ENCODE data around the gene GRAMD2B.
"Not testable (repeated sequence)": the region's sequence is repeated elsewhere in the genome, so short reads cannot be mapped to it uniquely, and the experiment has no call there.

GRAMD2B gene

DNA sequence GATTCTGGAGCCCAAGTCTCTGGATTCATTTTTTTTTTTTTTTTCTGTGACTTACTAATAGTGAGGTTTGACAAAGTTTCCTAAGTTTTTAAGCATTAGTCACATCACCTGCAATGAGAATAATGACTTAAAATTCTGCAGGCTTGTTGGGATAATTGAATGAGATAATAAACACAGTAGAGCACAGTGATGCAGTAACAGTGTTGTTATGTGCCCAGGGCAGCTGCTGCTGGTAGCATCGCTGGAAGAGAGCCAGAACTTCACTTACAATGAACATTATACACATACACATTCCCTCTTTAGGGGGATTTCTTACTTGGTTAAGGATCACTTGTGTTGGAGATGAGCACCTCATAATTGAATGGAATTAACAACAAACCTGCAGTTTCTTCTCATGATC is 92.9 kb downstream of the GRAMD2B start:
- DNase-seq, result peak; percentile 37

DNA sequence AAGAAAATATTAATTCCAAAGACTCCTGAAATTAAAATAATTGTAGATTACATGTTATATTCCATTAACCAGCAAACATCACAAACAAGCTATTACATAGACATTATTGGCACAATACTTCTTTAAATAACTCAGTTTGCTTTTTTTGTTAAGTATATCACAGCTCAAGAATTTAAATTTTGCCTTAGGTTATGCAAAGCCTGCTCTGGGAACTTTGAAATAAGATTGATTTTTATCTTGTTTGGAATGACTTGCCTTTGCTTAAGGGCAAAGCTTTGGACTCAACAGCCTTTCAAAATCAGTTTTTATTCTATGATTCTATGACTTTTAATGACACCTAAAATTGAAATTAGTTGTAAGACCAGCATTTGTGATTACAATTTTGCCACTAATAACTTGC is 93.6 kb downstream of the GRAMD2B start:
- no peak for DNase-seq

DNA sequence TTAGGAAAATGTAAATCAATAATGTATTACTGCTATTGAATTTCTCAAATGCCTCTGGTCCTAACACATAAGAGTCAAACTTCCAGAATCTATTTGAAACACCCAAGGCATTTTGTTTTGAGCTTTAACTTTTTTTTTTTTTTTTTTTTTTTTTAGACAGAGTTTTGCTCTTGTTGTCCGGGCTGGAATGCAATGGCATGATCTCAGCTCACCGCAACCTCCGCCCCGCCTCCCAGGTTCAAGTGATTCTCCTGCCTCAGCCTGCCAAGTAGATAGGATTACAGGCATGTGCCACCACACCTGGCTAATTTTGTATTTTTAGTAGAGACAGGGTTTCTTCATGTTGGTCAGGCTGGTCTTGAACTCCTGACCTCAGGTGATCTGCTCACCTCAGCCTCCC is 96.0 kb downstream of the GRAMD2B start:
- not testable (repeated sequence) for DNase-seq

DNA sequence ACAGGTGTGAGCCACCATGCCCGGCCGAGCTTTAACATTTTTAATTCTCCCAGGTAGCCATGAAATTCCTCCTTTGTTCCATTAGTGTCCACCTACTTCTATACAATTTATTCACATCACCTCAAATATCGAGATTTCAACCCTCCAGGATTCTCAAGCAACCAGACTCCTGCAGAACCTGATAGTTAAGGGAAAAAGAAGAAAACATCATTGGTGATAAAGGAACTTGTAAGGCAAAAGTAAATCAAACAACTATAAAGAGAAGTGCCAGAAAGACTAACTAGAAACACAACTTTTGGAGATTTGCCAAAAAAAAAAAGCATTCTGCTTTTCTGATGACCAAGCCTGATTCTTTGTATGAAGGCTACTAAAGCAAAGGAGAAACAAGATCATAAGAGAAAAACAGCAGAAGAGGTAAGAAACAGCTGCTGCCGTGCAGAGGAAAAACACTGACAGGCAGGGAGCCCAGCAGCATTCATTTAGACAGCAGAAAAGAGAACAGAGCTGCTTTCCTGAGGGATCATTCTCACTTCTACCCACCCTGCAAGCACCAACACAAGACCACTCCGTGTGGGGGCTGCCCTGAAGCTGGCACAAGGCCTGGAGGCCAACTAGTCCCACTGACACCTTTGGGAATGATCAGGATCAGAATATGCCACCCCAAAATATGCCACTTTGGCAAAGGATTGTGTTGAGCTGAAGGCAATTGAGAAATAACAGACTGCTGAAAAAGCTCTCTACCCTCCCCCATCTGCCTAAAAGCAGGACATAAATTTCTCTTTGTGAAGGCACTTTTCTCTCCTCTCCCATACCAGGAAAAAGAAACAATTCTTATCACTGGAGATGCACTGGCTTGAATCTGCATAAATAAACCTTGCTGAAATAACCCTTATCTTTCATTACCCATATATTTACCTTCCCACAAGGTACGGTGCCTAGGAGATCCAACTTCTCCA is 96.7 kb downstream of the GRAMD2B start:
- no peak for DNase-seq

DNA sequence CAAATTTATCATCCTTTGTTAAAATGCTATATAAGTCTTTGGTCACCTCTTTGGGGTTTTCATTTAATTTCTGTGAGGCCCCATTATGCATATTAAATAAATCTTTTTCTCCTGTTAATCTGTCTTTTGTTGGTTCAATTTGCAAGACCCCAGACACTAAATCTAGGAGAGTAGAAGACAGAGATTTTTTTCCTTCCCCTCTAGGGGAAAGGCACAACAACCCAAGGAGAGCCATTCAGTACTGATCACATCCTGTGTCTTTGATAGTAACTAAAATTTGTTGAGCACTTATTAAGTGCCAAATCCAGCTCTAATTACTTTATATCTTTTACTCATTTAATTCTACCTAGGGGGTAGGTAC is 97.4 kb downstream of the GRAMD2B start:
- no peak for DNase-seq

DNA sequence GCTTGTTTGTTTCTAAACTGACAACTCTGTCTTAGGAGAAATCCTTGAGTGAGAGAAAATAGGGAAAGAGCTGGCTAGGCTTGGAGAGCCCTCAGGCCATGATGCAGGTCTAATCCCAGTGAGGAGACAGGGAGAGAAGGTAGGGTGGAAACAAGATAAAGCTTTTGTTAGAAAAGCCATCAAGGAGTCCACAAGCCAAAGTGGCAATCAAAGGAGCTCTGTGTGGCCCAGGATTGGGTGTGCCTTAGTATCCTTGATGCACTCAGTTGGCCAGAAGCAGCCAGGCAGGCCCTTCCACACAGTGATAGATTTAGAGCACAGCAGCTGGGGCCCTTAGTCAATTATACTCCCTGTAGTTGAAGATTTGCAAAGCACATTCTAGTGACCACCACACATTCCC is 97.9 kb downstream of the GRAMD2B start:
- no peak for DNase-seq

DNA sequence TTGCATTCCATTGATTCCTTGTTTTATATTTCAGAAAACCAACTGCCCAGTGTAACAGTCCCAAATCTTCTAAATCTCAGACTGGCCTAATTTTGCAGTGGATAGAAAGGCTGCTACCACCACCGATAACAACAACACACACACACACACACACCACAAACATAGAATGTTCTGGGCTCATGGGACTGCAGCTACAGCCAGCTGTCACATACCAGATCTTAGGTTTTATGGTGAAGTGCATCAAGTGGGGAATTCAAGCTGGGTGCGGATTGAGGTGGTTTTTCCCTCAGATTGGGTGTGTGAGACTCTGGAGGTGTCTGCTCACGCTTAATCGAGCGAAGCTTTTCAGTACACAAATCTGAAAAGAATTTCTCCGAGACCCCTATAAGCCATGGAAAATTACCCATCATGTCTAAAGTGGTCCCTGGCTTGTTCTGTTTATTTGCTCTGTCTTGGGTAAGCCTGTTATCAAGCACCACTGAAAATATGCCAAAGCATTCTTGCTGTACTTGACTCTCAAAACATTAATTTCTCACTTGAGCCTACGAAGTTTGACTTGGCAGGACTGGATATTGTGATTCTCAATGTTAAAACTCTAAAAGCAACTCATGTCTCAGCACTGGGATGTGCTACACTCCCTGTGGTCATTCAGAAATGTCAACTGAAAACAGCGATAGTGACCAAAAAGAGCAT is 100.8 kb downstream of the GRAMD2B start:
- no peak for DNase-seq

DNA sequence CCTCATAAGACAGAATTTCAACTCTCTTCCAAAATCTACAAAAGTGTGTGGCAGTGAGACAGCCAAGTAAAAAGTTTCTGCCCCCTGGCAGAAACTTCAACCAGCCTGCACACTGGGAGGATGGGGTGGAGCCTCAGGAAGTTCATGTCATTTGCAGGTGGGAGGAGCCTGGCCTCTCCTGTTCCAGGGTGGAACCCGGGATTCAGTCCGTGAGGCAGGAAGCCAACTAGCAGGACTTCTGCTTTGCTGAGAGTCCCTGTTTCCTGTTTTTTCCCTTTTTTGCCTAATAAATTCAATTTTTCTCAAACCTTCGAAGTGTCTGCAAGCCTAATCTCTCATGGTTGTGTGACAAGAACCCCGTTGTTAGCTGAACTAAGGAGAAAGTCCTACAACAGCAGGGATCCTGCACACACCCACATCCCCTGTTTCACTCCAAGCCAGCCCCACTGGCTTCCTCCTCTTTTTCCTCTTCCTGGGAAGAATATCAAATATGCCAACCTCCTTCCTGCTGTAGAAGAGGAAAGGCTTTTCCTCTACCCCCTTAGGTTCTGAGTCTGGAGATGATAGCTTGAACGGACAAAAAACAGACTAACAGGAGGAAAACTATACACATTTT is 102.5 kb downstream of the GRAMD2B start:
- no peak for DNase-seq

DNA sequence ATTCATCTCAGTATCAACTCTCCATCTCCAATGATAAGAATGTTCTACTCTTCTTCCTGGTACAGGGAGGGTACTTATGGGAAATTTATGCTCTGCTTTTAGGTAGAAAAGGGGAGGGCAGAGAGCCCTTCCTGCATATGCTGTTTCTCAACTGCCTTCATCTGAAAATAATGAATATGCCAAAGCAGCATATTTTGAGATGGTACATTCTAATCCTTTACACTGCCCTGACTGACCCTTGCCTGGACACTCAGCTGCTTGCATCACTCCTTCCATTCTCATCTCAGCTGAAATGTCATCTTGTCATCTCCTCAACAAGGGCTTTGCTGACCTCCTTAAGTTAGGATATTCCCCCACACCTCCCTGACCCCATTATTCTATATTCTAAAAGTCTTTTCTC is 103.3 kb downstream of the GRAMD2B start:
- no peak for DNase-seq

DNA sequence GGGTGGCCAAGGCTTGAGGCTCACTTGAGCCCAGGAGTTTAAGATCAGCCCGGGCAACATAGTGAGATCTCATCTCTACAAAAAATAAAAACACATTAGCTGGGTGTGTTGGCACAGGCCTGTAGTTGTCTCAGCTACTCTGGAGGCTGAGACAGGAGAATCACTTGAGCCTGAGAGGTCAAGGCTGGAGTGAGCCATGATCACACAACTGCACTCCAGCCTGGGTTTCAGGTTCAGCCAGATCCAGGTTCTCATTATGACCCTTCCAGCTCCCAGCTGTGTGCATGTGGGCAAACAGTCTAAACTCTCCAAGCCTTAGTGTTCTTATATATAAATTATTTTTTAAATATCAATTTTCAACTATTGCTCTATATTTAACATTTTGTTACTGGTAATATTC is 103.9 kb downstream of the GRAMD2B start:
- DNase-seq, result no peak

DNA sequence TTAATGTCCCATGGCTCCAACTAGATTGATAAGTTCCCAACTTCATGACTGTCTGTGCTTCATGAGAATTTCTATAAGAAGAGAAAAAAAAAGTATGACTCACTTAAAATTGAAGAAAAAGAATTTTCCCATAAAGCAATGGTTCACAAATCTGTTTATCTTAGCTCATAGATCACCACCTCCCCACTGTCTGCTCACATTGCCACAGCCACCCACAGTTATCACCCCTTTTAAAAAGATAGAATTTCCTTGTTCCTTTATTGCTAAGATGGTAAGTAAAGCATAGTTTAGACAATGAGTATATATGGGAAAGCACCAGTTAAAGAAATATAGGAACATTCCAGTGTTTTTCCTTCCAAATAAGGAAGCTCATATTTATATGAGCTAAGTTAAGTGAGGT is 104.7 kb downstream of the GRAMD2B start:
- no peak for DNase-seq

DNA sequence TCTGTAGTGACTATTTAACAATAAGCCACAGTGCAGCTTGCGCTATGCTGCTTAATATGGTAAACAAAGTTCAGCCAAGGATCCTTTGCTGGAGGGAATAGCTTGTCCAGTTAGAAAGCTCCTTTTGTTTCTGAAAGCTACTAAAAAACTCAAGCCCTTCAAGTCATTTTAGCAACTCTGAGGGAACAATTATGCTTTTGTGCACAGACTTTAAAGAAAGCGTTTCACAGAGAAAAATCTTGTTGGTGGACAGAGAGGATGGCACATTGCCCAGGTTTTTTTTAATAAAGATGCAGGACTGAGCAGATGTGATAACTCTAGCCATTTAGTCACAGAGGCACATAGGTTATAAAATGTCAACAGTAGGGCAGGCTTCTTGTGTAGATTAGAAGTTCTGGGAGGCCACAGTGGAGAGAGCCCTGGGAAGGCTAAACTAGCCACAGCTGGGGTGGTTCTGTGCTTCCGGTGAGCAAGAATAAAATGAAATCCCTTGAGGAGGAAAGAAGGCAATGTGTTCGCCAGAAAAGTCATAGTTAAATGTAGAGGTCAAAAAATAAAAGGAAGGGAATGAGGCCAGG is 108.4 kb downstream of the GRAMD2B start:
- DNase-seq, result no peak

DNA sequence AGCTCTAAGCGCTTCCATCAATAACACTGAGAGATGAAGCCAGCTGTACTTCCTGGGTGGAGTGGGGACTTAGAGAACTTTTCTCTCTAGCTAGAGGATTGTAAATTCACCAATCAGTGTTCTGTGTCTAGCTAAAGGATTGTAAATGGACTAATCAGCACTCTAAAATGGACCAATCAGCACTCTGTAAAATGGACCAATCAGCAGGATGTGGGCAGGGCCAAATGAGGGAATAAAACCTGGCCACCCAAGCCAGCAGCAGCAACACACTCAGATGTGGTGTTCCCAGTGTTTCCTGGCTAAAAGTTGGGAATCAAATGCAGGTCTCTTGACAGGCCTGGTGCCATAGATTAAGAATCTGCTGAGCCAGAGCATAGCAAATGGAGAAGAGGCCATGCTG is 111.3 kb downstream of the GRAMD2B start:
- no peak for DNase-seq

DNA sequence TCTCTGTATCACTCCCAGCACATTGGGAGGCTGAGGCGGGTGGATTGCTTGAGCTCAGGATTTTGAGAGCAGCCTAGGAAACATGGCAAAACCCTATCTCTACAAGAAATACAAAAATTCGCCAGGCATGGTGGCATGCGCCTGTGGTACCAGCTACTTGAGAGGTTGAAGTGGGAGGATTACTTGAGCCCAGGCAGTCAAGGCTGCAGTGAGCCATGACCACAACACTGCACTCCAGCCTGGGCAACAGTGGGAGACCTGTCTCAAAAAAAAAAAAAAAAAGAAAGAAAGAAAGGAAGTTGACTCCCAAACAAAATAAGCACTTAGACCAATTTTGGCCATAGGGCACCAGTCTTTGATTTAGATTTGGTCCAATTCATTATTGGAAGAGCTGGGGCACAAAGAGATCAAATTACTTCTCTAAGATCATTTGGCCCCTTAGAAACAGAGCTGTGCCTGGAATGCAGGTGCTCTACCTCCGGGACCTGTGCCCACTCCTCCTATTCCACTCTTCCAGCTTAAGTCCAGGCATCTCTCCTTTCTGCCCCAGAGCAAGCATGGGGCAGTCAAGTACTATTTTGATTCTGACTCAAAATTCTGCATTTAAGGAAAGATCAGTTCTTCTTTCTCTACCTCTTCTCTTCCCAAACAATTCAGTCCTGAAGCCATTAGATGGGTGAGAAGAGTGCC is 112.8 kb downstream of the GRAMD2B start:
- no peak for DNase-seq

DNA sequence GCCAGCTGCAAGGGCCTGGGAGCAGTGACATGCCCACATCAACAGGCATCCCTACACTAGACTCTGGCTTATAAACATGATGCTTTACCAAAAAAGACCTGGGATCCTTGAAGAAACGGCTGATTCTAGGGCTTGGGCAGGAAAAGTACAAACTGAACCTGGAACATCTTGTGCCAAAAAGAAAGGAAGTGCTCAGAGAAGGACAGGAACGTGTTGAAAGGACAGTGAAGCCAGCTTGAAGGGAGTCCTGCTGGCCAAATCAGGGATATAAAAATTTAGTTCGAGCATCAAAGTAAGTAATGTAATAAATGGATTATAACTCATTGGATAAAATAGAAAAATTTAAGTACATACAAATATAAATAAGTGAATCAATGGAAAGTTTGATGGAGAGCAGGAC is 113.7 kb downstream of the GRAMD2B start:
- no peak for DNase-seq

DNA sequence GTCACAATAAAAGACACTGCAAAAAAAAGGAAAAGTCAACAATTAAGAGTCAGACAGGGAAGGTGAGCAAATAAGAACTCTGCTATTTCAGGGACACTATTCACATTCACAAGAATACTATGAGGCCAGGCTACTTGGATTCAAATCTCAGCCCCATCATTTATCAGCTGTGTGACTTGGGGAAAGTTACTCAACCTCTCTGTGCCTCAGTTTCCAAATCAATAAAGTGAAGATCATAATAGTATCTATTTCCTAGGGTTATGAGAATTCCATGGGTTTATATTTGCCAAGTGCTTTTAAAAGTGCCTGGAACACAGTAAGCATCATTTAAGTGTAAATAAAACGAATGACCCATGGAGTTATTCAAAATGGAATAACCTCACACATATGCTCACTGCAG is 115.4 kb downstream of the GRAMD2B start:
- no peak for DNase-seq

DNA sequence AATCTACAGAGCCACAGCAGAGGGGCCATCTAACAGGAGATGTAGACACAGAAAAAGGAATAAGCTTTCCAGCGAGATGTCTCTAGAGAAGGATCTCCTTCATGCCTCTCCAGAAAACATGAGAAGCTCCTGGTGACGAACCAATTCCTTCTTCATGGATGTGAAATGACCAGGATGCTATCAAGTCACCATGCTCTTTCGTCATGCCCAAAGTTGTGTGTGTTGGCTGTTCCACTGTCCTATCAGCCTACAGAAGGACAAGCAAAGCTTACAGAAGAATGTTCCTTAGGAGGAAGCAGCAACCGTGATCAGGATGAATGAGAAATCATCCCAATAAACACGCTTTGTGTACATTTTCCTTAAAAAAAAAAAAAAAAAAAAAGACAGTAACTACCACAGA is 117.4 kb downstream of the GRAMD2B start:
- no peak for DNase-seq

DNA sequence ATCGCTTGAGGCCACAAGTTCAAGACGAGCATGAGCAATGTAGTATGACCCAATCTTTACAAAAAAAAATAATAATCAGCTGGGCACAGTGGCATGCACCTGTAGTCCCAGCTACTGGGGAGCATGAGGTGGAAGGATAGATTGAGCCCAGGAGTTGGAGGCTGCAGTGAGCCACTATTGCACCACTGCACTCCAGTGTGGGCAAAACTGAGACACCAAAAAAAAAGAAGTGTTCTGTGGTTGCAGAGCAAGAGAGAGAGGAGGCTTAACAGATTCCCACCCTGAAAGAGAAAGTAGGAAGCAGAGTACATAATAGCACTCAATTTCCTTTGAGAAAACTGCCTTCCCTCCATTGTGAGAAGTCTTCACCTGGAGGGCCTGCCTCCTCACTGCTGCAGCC is 119.2 kb downstream of the GRAMD2B start:
- no peak for DNase-seq

DNA sequence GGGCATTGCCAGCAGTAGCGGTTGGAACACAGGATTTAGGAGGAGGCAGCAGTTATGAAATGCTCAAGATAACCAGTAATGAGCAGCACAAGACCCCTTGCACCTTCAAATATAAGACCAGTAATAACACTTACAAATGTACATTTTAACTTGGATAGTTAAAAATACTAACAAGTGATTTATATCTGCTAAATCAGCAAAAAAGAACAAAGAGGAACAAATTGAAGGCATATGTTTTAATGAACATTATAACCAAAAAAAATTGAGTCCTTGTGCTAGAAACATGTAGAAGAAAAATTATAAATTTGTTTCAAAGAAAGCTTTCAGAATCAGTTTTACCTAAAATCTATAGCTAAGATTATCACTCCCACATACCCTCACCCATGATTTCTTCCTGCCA is 119.8 kb downstream of the GRAMD2B start:
- DNase-seq, result no peak

DNA sequence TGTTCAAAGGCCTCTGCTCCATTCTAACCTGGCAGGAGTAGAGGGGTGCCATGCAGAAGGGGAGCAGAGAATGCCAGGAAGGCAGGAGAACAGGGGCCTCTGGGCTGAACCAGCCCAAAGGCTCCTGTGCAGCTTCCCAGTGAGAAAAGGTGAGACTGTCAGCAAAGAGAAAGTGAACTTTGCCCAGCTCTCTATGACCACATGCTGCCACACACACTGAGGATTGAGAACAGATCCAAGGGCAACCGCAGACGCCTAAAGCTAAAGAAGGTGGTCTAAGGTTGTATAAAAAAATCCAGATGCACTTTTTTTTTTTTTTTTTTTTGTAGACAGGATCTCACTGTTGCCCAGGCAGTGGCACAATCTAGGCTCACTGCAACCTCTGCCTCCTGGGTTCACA is 120.5 kb downstream of the GRAMD2B start:
- DNase-seq, result no peak
